A673 (cell line): ENCODE measurements around the gene ANKRD36B. TPM values are rescaled to one million over a fixed set of nuclear protein-coding genes. Genes with fewer than 3 reads are reported as not detected.
"Not testable (repeated sequence)": the region's sequence is repeated elsewhere in the genome, so short reads cannot be mapped to it uniquely, and the experiment has no call there.

ENCODE experiments used
- BruUV-seq: library from RNA; stranded (reverse); fragments of 400-500 nt; replicated peaks from 2 replicates; lab custom pipeline; 2021; lab: Mats Ljungman, UMichigan
- CTCF ChIA-PET: fragments of 300-600 bp; sonication (Branson Sonifier 250); formaldehyde crosslinking; loops from one replicate; lab custom pipeline; 2022; ENCODE audit warnings: antibody characterized with exemption; lab: Charles Lee
- POLR2A ChIA-PET: fragments of 300-600 bp; sonication (Branson Sonifier 250); formaldehyde crosslinking; loops from one replicate; lab custom pipeline; 2022; ENCODE audit warnings: antibody characterized with exemption; ENCODE audit not compliant: low non-redundant PET; lab: Charles Lee
- DNase-seq: peaks from one replicate; pipeline ENCODE4 v3.0.0-alpha.2; 2015; ENCODE audit warnings: low spot score
- H3K27ac ChIP-seq: fragments of 200-600 bp; sonication (generic); 2 replicates; pipeline ENCODE4 v1.5.1; 2016; ENCODE audit warnings: mixed run types, low read depth, mild to moderate bottlenecking, mixed read lengths, antibody characterized with exemption, low read length; ENCODE audit not compliant: poor library complexity, severe bottlenecking
- H3K27me3 ChIP-seq: fragments of 200-600 bp; sonication (generic); replicated peaks from 2 replicates; pipeline ENCODE4 v1.6.1; 2017; ENCODE audit warnings: mixed run types, low read depth, mild to moderate bottlenecking, mixed read lengths, antibody characterized with exemption, low read length; ENCODE audit not compliant: insufficient read depth, poor library complexity
- H3K36me3 ChIP-seq: fragments of 200-600 bp; sonication (generic); 2 replicates; pipeline ENCODE4 v1.6.1; 2016; ENCODE audit warnings: mixed run types, mild to moderate bottlenecking, mixed read lengths, antibody characterized with exemption, low read length; ENCODE audit not compliant: insufficient read depth, poor library complexity, severe bottlenecking
- H3K4me1 ChIP-seq: fragments of 200-600 bp; sonication (generic); 2 replicates; pipeline ENCODE4 v1.6.1; 2017; ENCODE audit warnings: mixed run types, mild to moderate bottlenecking, mixed read lengths, antibody characterized with exemption, low read length; ENCODE audit not compliant: insufficient read depth, poor library complexity, severe bottlenecking
- H3K4me3 ChIP-seq: fragments of 200-600 bp; sonication (generic); 2 replicates; pipeline ENCODE4 v1.5.1; 2016; ENCODE audit warnings: low read depth, mixed run types, mild to moderate bottlenecking, mixed read lengths, low read length; ENCODE audit not compliant: poor library complexity, severe bottlenecking
- H3K9me3 ChIP-seq: fragments of 200-600 bp; sonication (generic); 2 replicates; pipeline ENCODE4 v1.6.1; 2016; ENCODE audit warnings: mixed run types, low read depth, mild to moderate bottlenecking, mixed read lengths, antibody characterized with exemption, low read length; ENCODE audit not compliant: poor library complexity, severe bottlenecking
- CTCF ChIP-seq: fragments of 300-800, 200-600 bp; sonication (generic); conservative IDR thresholded peaks from 2 replicates; pipeline ENCODE4 v1.5.1; 2017; ENCODE audit warnings: low read depth, mild to moderate bottlenecking, antibody characterized with exemption, low read length, moderate library complexity, mixed read lengths
- intact Hi-C: fragments of 100-400 bp; cut with micrococcal nuclease; formaldehyde crosslinking; loops from one replicate; pipeline ENCODE4 v1.10.0; 2022; ENCODE audit not compliant: unreplicated experiment
- total RNA-seq: library from RNA; stranded (reverse); gene quantifications from 2 replicates; pipeline ENCODE4 v1.2.3, GENCODE V29; 2021

ANKRD36B gene
- total RNA-seq, 1 experiment from 2014 or later, result 16.4 TPM

- H3K4me1 ChIP-seq, H3K27me3 ChIP-seq, BruUV-seq, H3K4me3 ChIP-seq, CTCF ChIA-PET, intact Hi-C loops, H3K27ac ChIP-seq, POLR2A ChIA-PET, H3K36me3 ChIP-seq, H3K9me3 ChIP-seq, DNase-seq: not testable (repeated sequence)
Observed at GRCh38 chr2:97596180-97596579, 6.5 kb upstream of the ANKRD36B start.

- H3K27ac ChIP-seq, POLR2A ChIA-PET, DNase-seq, BruUV-seq, H3K9me3 ChIP-seq, H3K27me3 ChIP-seq, H3K36me3 ChIP-seq, CTCF ChIA-PET, H3K4me1 ChIP-seq, H3K4me3 ChIP-seq: not testable (repeated sequence)
- intact Hi-C loops, result loop anchor here (5.0 kb wide), 2 partner anchors 674 to 794 kb away; no protein-coding TSS in a partner anchor
Observed at GRCh38 chr2:97593520-97593919, 3.8 kb upstream of the ANKRD36B start.

GRCh38 chr2:97590515-97591394 lies 1.1 kb upstream of the ANKRD36B start:
- H3K4me3 ChIP-seq, result peak overlapping the region; percentile 61
- H3K4me1 ChIP-seq, H3K27me3 ChIP-seq, H3K9me3 ChIP-seq, POLR2A ChIA-PET, H3K36me3 ChIP-seq, BruUV-seq: not testable (repeated sequence)
- DNase-seq, result peak; percentile 89
- TF ChIP-seq CTCF, result peak; percentile 91
- peak overlapping the region; percentile 84 for H3K27ac ChIP-seq
- intact Hi-C loops, result loop anchor here (1.0 to 5.0 kb wide), 3 partner anchors 107 to 797 kb away; no protein-coding TSS in a partner anchor
- CTCF ChIA-PET, result interaction anchor here (0.6 to 2.4 kb wide), 6 partner anchors 72 to 1318 kb away, joined by 3 to 20 read pairs (median 3); no protein-coding TSS in a partner anchor

GRCh38 chr2:97589257-97589597 lies 450 bp downstream of the ANKRD36B start:
- peak overlapping the region; percentile 61 for H3K4me3 ChIP-seq
- POLR2A ChIA-PET, DNase-seq, intact Hi-C loops, H3K27me3 ChIP-seq, H3K36me3 ChIP-seq, H3K4me1 ChIP-seq, BruUV-seq, H3K9me3 ChIP-seq: not testable (repeated sequence)
- CTCF ChIA-PET, result interaction anchor here (2.4 kb wide), 1 partner anchor 107 kb away, joined by 20 read pairs; no protein-coding TSS in a partner anchor
- peak overlapping the region; percentile 58 for H3K27ac ChIP-seq

GRCh38 chr2:97565674-97566073 lies 24.0 kb downstream of the ANKRD36B start:
- H3K27ac ChIP-seq, H3K9me3 ChIP-seq, H3K27me3 ChIP-seq, H3K4me3 ChIP-seq, POLR2A ChIA-PET, intact Hi-C loops, BruUV-seq, CTCF ChIA-PET, H3K4me1 ChIP-seq, H3K36me3 ChIP-seq: not testable (repeated sequence)
- peak; percentile 72 for DNase-seq

GRCh38 chr2:97552406-97552805 lies 37.3 kb downstream of the ANKRD36B start:
- H3K9me3 ChIP-seq, DNase-seq, CTCF ChIA-PET, H3K4me3 ChIP-seq, POLR2A ChIA-PET, intact Hi-C loops, H3K27me3 ChIP-seq, H3K27ac ChIP-seq, BruUV-seq, H3K36me3 ChIP-seq, H3K4me1 ChIP-seq: not testable (repeated sequence)

- BruUV-seq, H3K9me3 ChIP-seq, H3K4me3 ChIP-seq, H3K27me3 ChIP-seq, POLR2A ChIA-PET, DNase-seq, intact Hi-C loops, H3K4me1 ChIP-seq, H3K36me3 ChIP-seq, H3K27ac ChIP-seq, CTCF ChIA-PET: not testable (repeated sequence)
Observed at GRCh38 chr2:97550498-97550897, 39.2 kb downstream of the ANKRD36B start.
